ENCODE data around the gene TENT5A. TPM values are rescaled to one million over a fixed set of nuclear protein-coding genes. Genes with fewer than 3 reads are reported as not detected.
"Not testable (repeated sequence)": the region's sequence is repeated elsewhere in the genome, so short reads cannot be mapped to it uniquely, and the experiment has no call there.

TENT5A gene
- total RNA-seq, 1 donor from 2014 or later, result 44.4 TPM

DNA sequence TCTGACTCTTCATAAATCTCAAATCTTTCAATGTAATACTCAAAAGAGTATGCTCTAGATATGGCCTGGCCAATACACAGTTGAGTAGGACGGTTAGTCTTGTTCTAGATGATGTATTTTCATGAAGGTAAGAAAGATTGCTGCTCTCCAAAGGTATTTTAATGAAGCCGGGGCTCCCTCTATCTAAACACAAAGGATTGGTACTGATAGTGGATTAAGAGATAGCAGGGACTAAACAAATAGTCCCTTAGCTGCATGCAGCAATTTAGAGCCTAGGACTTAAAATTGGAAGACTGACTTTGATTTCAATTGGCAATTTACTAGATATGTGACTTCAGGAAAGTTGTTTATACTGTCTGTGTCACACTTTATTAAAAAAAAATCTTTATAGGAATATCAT lies 31.4 kb upstream of the TENT5A start:
- intact Hi-C loops (cut with micrococcal nuclease), result no loop called here
- TF ChIP-seq, protein P1, sequence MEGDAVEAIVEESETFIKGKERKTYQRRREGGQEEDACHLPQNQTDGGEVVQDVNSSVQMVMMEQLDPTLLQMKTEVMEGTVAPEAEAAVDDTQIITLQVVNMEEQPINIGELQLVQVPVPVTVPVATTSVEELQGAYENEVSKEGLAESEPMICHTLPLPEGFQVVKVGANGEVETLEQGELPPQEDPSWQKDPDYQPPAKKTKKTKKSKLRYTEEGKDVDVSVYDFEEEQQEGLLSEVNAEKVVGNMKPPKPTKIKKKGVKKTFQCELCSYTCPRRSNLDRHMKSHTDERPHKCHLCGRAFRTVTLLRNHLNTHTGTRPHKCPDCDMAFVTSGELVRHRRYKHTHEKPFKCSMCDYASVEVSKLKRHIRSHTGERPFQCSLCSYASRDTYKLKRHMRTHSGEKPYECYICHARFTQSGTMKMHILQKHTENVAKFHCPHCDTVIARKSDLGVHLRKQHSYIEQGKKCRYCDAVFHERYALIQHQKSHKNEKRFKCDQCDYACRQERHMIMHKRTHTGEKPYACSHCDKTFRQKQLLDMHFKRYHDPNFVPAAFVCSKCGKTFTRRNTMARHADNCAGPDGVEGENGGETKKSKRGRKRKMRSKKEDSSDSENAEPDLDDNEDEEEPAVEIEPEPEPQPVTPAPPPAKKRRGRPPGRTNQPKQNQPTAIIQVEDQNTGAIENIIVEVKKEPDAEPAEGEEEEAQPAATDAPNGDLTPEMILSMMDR (IDR thresholded peaks at IDR 0.05; ENCODE audit: borderline replicate concordance), result no peak

DNA sequence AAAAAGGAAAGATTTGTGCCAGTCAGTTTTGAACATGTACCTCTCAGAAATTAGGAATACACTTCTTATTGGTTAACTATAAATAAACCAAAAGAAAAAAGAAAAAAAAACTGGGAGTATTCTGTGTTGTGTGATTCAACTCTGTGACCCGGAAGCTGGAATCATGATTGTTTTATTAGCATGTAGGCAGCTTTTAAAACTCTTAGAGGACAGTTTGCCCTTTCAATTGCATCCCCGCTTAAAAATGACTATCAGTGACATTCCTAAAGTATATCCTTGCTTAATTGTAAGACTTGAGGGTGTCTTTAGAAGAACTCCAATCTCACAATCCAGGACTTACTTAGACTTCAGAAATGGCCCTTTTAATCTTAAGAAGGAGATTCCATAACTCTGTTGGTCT lies 29.1 kb upstream of the TENT5A start:
- Histone ChIP-seq H3K4me3 (no peak overlapping the region), H3K27ac (replicated peaks) (no peak overlapping the region), H3K27me3 (ENCODE audit: low read depth) (no peaks in the 10 kb centered on the region), H3K4me1 (no peaks in the 10 kb centered on the region), H3K36me3 (no peaks in the 10 kb centered on the region), H3K9me3 (replicated peaks) (no peaks in the 10 kb centered on the region)
- TF ChIP-seq, protein P1 (IDR thresholded peaks at IDR 0.05; ENCODE audit: borderline replicate concordance), result no peak
- intact Hi-C loops (cut with micrococcal nuclease), result no loop called here
- no peak for DNase-seq

More for the DNA sequence above, 31.4 kb upstream of the TENT5A start:
- Histone ChIP-seq H3K4me1 (peaks cover 11% of the 10 kb centered on the region), H3K27me3 (ENCODE audit: low read depth) (no peaks in the 10 kb centered on the region), H3K4me3 (no peak overlapping the region), H3K36me3 (no peaks in the 10 kb centered on the region), H3K9me3 (replicated peaks) (no peaks in the 10 kb centered on the region), H3K27ac (replicated peaks) (no peak overlapping the region)
- no peak for DNase-seq

DNA sequence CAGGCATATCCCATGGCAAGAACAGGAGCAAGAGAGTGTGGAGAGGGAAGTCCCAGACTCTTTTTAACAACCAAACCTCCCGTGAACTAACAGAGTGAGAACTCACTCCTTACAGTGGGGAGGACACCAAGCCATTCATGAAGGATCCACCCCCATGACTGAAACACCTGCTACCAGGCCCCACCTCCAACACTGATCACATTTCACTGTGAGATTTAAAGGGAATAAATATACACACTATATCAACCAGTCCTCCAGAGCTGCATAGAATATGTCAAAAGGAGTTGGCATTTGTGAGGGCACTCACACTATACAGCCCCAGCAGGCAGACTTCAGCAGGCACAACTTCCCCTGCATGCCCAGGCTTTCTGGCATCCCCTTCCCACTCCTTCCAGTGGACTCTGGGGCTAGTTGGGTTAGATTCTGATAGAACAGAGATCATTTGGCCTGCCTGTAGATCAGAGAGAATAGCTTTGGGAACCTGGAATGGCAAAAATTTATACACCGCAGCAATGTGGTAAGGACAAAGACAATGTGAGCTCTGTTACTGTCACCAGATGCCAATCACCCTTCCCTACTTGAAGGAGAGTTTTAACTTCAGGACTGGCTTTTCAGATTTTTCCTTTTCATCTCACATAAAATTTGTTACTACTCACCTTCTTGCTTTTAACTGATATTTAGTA lies 25.2 kb upstream of the TENT5A start:
- intact Hi-C loops (cut with micrococcal nuclease), result no loop called here
- H3K27me3 ChIP-seq (ENCODE audit: low read depth), result no peaks in the 10 kb centered on the region
- H3K36me3 ChIP-seq, result no peaks in the 10 kb centered on the region
- TF ChIP-seq, protein P1 (IDR thresholded peaks at IDR 0.05; ENCODE audit: borderline replicate concordance), result no peak
- H3K27ac ChIP-seq (replicated peaks), result no peak overlapping the region
- H3K4me3 ChIP-seq, result no peak overlapping the region
- no peak for DNase-seq
- no peaks in the 10 kb centered on the region for H3K4me1 ChIP-seq
- H3K9me3 ChIP-seq (replicated peaks), result no peaks in the 10 kb centered on the region

DNA sequence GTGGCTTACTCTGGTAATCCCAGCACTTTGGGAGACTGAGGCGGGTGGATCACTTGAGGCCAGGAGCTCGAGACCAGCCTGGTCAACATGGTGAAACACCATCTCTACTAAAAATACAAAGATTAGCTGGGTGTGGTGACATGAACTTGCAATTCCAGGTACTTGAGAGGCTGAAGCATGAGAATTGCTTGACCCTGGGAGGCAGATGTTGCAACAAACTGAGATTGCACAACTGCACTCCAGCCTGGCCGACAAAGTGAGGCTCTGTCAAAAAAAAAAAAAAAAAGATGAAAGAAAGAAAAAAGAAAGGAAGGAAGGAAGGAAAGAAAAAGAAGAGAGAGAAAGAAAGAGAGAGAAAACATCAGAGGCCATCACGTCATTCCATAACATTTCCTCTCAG lies 23.7 kb upstream of the TENT5A start:
- H3K36me3 ChIP-seq; H3K4me1 ChIP-seq; DNase-seq; H3K9me3 ChIP-seq (replicated peaks); H3K27ac ChIP-seq (replicated peaks); intact Hi-C loops (cut with micrococcal nuclease); H3K27me3 ChIP-seq (ENCODE audit: low read depth); H3K4me3 ChIP-seq: not testable (repeated sequence)

DNA sequence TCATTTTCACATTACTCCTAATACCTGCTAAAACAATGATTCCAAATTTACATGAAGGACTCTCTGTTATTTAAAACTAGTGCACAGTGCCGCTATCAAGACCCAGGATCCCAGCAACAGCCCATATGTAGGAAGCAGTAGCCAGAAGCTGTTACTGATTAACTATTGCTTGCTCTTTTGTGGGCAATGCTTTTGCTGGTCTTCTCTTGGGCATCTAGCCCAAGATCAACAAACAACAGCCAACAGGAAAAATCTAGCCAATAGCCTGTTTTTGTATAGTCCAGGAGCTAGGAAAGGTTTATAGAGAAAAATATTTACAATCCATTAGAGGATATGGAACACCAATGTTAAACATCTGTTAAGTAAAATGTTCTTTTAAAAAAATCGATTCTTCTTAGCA lies 22.1 kb upstream of the TENT5A start:
- Histone ChIP-seq H3K4me3 (no peak overlapping the region), H3K9me3 (replicated peaks) (no peaks in the 10 kb centered on the region), H3K4me1 (no peaks in the 10 kb centered on the region), H3K27ac (replicated peaks) (no peak overlapping the region), H3K36me3 (no peaks in the 10 kb centered on the region), H3K27me3 (ENCODE audit: low read depth) (no peaks in the 10 kb centered on the region)
- TF ChIP-seq, protein P1 (IDR thresholded peaks at IDR 0.05; ENCODE audit: borderline replicate concordance), result no peak
- intact Hi-C loops (cut with micrococcal nuclease), result no loop called here
- DNase-seq, result no peak

DNA sequence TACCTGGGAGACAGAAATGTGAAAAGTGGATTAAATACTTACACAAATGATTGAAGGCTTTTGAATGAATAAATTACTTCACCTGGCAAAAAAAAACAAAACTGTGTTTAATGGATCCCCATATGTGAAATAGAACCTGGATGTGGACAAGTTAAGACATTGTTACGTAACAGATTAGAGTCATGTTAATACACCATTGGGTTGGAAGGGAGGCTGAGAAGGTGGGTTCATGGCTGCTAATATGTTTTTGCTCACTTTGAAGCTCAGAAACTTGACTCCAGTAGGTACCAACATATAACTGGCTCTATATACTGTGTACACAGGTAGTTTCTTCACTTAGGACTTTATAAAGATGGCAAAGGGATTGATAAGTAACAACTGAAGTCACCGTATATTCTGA lies 21.4 kb upstream of the TENT5A start:
- intact Hi-C loops (cut with micrococcal nuclease), result no loop called here
- no peaks in the 10 kb centered on the region for H3K36me3 ChIP-seq
- TF ChIP-seq, protein P1 (IDR thresholded peaks at IDR 0.05; ENCODE audit: borderline replicate concordance), result no peak

More for the DNA sequence above, 21.4 kb upstream of the TENT5A start:
- H3K9me3 ChIP-seq (replicated peaks), result no peaks in the 10 kb centered on the region
- no peak overlapping the region for H3K27ac ChIP-seq (replicated peaks)
- DNase-seq, result no peak
- no peak overlapping the region for H3K4me3 ChIP-seq
- H3K27me3 ChIP-seq (ENCODE audit: low read depth), result no peaks in the 10 kb centered on the region
- H3K4me1 ChIP-seq, result no peaks in the 10 kb centered on the region
